Stimulated activated CD8-positive, alpha-beta memory T cell treated with anti-CD3 and anti-CD28 coated beads, Interleukin-7, amount 100 ng/mL, for 1 hour (primary cell): ENCODE results near the gene AMIGO2.

Experiments
- DNase-seq, 2 donors: peaks; one replicate each; pipeline ENCODE4 v3.0.0-alpha.2; 2020; ENCODE audit warnings: low read depth in 2 of 2

The AMIGO2 gene

GRCh38 chr12:47097276-47097896 lies 17.6 kb upstream of the AMIGO2 start:
- DNase-seq: no peak

DNA sequence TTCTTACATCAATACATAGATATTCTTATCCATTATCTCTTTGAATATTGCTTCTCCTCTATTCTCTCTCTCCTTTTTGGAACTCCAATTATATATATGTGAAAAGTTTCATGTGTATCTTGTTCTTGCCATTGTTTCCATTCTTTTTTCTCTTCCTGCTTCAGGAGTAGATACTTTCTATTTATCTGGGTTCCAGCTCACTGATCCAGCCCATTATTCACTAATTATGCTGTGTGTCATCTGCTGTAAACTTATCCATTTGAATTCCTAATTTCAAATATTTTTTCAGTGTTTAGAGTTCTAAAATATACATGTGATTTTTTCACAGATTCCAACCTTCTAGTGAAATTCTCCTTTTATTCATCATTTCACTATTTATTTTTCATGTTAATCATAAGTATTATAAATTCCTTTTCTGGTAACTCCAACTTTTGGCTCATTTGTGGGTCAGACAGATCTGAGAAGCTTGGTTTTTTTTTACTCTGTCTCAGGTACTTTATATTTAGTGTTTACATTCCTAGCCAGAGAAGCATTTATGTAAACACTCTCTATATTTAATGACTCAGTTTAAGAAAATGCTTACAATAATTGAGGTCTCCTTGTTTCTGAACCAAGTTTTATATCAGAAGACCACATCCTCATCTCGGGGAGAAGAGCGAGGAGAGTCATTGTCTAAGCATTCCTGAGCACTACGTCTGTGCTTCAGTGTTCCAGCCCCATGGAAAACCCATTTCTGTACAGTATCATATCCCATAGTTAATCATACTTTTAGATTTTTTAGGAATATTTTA lies 15.9 kb upstream of the AMIGO2 start:
- no peak for DNase-seq

- no peak for DNase-seq
Observed at GRCh38 chr12:47094804-47095203, 15.0 kb upstream of the AMIGO2 start.

- DNase-seq: no peak
Observed at GRCh38 chr12:47091009-47091408, 11.2 kb upstream of the AMIGO2 start.

DNA sequence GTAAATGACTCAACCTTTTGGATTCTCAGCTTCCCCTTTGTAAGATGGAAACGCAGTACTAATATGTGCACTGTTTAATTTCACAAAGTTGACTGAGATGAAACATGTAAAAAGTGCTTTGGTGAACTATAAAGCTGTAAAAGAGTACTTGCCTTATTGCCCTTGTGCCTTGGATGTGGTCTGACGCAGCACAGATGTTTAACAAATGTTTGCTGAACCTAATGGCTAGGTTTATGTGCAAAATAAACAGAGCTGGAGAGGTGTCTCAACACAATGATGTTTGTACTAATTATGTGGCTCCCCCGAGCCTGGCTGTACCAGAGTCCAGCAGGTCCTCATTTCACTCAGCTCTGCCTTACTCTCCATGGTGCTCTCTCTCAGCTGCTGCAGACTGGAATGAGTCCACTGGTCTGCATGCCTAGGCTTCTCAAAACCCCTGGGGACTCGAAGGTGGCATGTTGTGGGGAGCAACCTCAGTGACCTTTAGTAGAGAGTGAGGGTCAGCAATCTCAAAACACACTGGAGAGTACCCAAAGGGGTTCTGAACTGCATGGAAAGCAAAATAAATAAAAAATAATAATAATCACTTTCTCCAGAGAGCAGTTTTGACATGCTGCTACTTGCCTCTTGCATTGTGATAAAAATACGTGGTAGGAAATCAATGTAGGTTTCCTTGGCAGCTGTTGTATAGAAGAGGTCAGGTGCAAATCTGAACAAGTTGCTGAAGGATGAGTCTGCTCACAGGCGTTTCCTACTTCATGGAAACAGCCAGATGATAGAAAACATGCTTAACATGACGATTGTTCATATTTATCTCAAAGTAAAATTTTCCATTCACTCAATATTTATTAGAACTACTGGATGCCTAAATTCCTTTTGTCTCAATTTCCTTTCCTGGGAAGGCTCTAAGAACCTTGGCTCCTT lies 8.5 kb upstream of the AMIGO2 start:
- no peak for DNase-seq

- no peak for DNase-seq
Observed at GRCh38 chr12:47087088-47087688, 7.4 kb upstream of the AMIGO2 start.

- peak in 1 of 2 donors; percentile 14 for DNase-seq
Observed at GRCh38 chr12:47085815-47086252, 6.1 kb upstream of the AMIGO2 start.

GRCh38 chr12:47084172-47084571 lies 4.4 kb upstream of the AMIGO2 start:
- DNase-seq: no peak

GRCh38 chr12:47082796-47083621 lies 3.2 kb upstream of the AMIGO2 start:
- DNase-seq: no peak

DNA sequence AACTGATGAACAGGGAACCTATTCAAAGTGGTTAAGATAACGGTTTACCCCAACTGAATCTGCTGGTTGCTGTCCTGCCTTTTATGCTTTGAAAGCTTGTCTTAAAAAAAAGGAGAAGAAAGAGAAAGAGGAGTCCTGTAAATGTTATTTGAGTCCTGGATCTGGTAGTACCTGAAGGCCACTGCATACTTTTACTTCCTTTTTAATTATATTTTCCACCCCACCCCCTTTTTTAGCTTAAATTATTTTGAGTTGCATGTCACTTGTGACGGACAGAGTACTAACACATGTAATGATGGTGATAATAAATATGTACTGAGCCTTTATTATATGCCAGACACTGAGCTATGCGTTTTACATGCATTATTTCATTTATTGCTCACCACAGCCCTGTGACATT lies 2.5 kb upstream of the AMIGO2 start:
- DNase-seq: no peak

GRCh38 chr12:47080725-47081502 lies 1.2 kb upstream of the AMIGO2 start:
- DNase-seq: peak in 1 of 2 donors; percentile 20

DNA sequence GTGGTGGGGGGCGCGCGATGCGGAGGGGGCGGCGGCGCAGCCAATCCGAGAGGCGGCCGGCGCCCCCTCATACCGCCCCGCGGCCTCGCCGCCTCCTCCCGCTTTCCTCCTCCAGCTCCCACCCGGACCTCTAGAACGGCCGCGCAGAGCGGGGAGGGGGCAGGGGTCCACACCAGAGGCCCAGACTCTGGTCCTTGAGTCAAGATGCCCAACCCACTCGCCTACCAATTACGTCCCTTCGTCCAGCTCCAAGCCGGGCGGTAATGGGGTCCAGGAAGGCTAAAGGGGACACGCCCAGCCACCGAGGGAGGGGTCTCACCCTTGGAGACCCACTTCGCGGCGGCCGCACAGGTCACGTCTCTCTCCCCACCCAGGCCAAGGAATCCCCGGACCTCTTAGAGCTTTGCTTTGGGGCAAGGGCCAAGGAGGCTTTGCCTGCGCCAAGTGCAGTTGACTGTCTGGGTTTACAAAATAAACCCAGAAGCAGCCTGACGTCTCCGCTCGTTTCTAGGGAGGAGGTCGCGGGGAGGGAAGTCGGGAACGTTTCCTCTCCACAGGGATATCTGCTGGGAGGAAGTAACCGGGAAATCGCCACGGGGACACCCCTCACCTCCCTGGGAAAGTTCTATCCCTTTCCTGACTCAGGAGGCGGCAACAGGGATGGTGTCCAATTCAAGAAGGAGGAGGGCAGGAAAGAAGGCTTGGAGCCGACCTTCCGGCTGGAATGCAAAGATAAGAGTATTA lies 394 bp upstream of the AMIGO2 start:
- peak in 1 of 2 donors; percentile 12 for DNase-seq

DNA sequence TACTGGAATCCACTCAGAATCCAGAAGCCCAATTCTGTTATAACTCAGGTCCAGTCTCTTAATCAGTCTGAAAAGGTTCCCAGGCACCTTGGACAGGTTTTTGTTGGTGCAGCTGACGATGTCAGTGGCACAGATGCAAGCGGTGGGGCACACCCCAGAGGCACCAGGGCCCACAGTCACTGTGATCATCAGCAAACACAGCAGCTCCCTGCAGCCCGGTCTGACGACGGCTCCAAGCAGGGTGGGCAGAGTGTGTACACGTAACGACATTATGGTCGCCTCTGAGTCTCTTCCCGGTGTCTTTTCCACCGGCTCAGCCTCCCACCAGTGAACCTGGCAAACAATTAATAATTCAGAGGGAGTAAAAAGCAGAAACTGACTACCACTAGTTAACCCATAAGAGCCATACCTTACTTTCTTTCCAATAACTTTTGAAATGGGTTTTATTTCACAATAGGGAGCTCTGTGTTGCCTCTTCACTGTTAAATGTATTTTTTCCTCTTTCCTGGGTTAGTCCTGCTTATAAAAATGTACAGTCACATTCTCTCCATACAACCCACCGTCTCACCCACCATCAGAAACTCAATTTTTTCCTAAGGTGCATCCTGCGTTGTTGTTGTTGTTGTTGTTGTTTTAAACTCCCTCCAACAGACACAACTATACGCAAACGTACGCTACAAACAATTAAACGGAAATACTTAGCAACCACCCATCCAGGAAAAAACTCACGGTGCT lies 859 bp downstream of the AMIGO2 start:
- DNase-seq: no peak

GRCh38 chr12:47078086-47078395 lies 1.7 kb downstream of the AMIGO2 start:
- no peak for DNase-seq

GRCh38 chr12:47077206-47078085 lies 2.3 kb downstream of the AMIGO2 start:
- DNase-seq: no peak

DNA sequence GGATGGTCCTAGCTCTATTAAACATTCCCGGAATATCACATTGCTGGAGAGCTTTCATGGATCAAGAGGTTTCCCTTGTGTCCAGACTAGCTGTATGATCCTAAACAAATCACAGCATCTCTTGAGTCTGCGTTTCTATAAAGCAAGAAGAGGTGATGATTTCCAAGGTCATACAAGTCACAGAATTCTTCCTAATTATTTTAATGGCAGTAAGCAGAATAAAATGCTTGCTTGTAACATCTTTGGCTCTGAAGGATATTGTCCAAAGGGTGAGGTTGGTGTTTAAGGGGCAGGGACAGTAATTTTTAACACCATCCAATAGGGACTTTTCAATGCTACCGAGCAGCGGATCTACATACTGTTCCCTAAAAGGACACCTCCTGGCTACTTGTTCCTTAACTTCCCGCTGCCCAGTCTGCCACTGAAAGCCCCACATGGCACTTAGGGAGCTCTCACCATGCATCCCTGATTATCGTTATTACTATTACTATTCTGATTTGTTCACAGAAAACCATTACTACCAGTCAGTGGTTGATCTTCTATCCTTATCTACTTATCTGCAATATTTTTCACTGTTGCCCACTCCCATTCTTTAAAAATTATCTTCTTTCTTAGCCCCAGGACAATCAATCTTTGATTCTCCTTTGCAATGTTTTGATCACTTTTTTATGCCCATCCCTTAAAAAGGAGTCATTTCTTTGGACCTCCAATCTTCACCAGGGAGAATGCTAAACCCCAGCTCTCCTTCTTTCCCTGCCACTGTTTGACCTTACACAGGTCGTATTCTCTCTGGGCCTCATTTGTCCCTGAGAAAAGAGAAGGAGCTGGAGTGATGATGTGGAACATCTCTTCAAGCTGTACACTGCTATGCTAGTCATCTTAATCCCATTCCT lies 4.3 kb downstream of the AMIGO2 start:
- DNase-seq: no peak

- DNase-seq: no peak
Observed at GRCh38 chr12:47074757-47075156, 5.0 kb downstream of the AMIGO2 start.
